Lung (tissue), 12 donors: Measurements from ENCODE around the gene CHSY1. TPM values are rescaled to one million over a fixed set of nuclear protein-coding genes. Genes with fewer than 3 reads are reported as not detected.

Experiments
- ATAC-seq: fragments of 200-7000 bp; cut with Tn5 transposase; one replicate; pipeline ENCODE4 v1.9.1; 2020; ENCODE audit warnings: moderate number of reproducible peaks; ENCODE audit not compliant: insufficient read depth, low FRiP score
- DNase-seq, 3 donors: peaks; one replicate each; pipeline ENCODE4 v3.0.0-alpha.2; 2013 to 2017
- H3K27ac ChIP-seq, 2 donors: one replicate each; pipeline ENCODE4 v1.5.1; 2013; ENCODE audit warnings: mild to moderate bottlenecking in 2 of 2, moderate library complexity in 2 of 2, control low read depth in 1 of 2, inconsistent platforms in 1 of 2, low read depth in 1 of 2, low read length in 1 of 2
- H3K27me3 ChIP-seq, 3 donors: one replicate each; pipeline ENCODE4 v1.5.1; 2013; ENCODE audit warnings: low read length in 2 of 3; ENCODE audit not compliant: control insufficient read depth in 3 of 3, insufficient read depth in 3 of 3
- H3K36me3 ChIP-seq, 4 donors: one replicate each; pipeline ENCODE4 v1.5.1; 2013; ENCODE audit warnings: low read length in 4 of 4, mild to moderate bottlenecking in 1 of 4, moderate library complexity in 1 of 4; ENCODE audit not compliant: control insufficient read depth in 4 of 4, insufficient read depth in 4 of 4
- H3K4me1 ChIP-seq, 5 donors: one replicate each; pipeline ENCODE4 v1.5.1; 2013; ENCODE audit warnings: low read length in 5 of 5, mild to moderate bottlenecking in 2 of 5, moderate library complexity in 1 of 5; ENCODE audit not compliant: control insufficient read depth in 5 of 5, insufficient read depth in 5 of 5
- H3K4me3 ChIP-seq: one replicate; pipeline ENCODE4 v1.5.1; 2013; ENCODE audit warnings: mild to moderate bottlenecking, control low read depth, moderate library complexity
- H3K9ac ChIP-seq, 2 donors: one replicate each; pipeline ENCODE4 v1.5.1; 2013; ENCODE audit warnings: low read length in 2 of 2, control low read depth in 1 of 2; ENCODE audit not compliant: insufficient read depth in 1 of 2
- H3K9me3 ChIP-seq, 4 donors: one replicate each; pipeline ENCODE4 v1.5.1; 2013; ENCODE audit warnings: low read length in 3 of 4, mild to moderate bottlenecking in 1 of 4, moderate library complexity in 1 of 4; ENCODE audit not compliant: control insufficient read depth in 4 of 4, insufficient read depth in 3 of 4
- WGBS, 2 donors: extraction: QIAGEN DNeasy Blood & Tissue Kit; methylation state at CpG; one replicate each; pipeline ENCODE4 v1.1.7; 2013; 5-methylcytosine and 5-hydroxymethylcytosine counted together
- polyA plus RNA-seq, 2 donors: library from polyadenylated mRNA; stranded (reverse); fragments of 200-250 nt; gene quantifications; one replicate each; pipeline ENCODE4 v1.2.1, GENCODE V29; 2013
- total RNA-seq, 2 donors: library from RNA; depleted of rRNA in 1 of 2; stranded (reverse); fragments of >200 nt in 1 of 2; gene quantifications; one replicate each; pipeline ENCODE4 v1.2.1, GENCODE V29; 2014 to 2021
- TF ChIP-seq, protein P1 (sequence below): IDR thresholded peaks from 2 replicates; pipeline ENCODE4 v1.5.1; 2012; ENCODE audit warnings: mild to moderate bottlenecking; ENCODE audit errors: control extremely low read depth, extremely low read depth
- donor health status: control.
- donor health status: control.
- donor health status: Bipolar disorder and iron deficiency.
- donor health status: healthy.
- donor health status: DM: yes; HTN: yes; CAD: no.

Gene CHSY1
- total and polyA plus RNA-seq, 4 donors, result 11.8 to 52.2 (median 30.4) TPM

DNA sequence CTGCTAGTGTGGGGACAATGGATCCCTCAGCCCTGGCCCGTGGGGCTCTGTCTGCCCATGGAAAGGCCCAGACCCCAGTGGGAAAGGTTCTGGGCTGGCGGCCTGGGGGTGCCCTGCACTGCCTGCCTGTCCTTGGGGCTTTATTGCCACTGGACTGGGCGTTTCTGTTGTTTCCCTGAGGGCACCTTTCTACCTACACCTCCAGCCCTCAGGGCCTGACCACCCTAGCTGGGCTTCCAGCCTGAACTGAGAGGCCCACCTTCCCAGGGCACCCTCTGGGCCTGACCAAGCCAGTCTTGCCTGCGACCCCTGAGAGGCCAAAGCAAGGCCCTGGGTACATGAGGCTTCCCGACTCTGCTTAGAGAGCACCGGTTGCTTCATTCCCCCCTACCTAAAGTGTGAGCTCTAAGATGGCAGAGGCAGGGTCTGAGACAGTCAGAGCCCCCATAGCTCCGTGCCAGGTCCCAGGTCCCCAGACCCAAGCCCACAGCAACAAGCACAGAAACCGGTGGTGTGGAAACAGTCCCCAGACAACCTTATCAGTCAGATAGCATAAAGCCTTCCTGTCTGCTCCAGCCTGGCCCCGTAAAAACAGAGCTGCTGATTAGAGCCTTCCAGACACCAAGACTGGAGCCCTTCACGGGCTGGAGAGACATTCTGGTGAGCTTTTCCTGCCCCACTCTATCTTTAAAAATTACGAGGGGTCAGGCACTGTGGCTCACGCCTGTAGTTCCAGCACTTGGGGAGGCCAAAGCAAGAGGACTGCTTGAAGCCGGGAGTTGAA lies 102.8 kb downstream of the CHSY1 start:
- Histone ChIP-seq H3K4me3 (no peak overlapping the region), H3K36me3 (no peaks in the 10 kb centered on the region), H3K27ac (peak overlapping the region in 1 of 2 donors; percentile 7), H3K27me3 (no peaks in the 10 kb centered on the region), H3K9ac (no peak overlapping the region), H3K4me1 (peaks cover 0 to 16% (median 0%) of the 10 kb centered on the region in 5 donors), H3K9me3 (peaks cover 0 to 3% (median 0%) of the 10 kb centered on the region in 4 donors)
- ATAC-seq (no peak), DNase-seq (no peak)
- WGBS, 2 donors, result 71 to 75% methylated on average over 13 of the region's 13 CpGs
- TF ChIP-seq, protein P1, sequence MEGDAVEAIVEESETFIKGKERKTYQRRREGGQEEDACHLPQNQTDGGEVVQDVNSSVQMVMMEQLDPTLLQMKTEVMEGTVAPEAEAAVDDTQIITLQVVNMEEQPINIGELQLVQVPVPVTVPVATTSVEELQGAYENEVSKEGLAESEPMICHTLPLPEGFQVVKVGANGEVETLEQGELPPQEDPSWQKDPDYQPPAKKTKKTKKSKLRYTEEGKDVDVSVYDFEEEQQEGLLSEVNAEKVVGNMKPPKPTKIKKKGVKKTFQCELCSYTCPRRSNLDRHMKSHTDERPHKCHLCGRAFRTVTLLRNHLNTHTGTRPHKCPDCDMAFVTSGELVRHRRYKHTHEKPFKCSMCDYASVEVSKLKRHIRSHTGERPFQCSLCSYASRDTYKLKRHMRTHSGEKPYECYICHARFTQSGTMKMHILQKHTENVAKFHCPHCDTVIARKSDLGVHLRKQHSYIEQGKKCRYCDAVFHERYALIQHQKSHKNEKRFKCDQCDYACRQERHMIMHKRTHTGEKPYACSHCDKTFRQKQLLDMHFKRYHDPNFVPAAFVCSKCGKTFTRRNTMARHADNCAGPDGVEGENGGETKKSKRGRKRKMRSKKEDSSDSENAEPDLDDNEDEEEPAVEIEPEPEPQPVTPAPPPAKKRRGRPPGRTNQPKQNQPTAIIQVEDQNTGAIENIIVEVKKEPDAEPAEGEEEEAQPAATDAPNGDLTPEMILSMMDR, result no peak

DNA sequence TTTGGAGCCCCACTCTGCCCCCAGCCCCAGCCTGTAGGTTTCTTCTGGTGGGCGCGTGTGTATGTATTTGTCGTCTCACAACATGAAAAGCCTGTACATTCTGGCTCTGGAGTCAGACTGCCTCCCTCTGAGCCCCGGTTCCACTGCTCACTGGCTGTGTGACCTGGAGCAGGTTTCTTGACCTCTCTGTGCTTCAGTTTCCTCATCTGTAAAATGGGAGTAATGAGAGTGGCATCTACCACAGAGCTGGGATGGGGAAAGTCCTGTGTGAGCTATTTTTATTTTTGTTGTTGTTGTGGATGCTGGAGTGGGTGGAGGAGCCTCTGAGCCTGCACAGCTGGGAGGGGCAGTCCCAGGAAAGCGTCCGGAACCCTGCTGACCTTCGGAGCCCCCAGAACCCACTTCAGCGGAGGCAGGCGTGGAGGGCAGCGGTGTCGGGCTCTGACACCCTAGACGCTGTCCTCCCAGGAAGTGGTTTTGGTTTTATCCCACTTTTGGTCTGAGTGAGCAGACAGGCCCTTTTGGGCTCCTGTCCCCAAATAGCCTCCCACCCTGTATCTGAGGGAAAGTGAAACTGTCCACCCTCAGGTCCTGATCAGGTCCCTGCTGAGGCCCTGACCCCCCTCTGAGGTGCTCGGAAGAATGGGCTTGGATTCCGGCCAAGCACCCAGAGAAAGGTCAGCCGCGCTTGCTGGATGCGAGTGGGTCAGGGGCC lies 103.5 kb downstream of the CHSY1 start:
- 71 to 77% methylated on average over 17 of the region's 17 CpGs for WGBS, 2 donors
- Histone ChIP-seq H3K9me3 (peaks cover 0 to 3% (median 0%) of the 10 kb centered on the region in 4 donors), H3K27me3 (no peaks in the 10 kb centered on the region), H3K4me3 (no peak overlapping the region), H3K27ac (no peak overlapping the region), H3K36me3 (no peaks in the 10 kb centered on the region), H3K9ac (no peak overlapping the region), H3K4me1 (peaks cover 0 to 16% (median 0%) of the 10 kb centered on the region in 5 donors)
- no peak for ATAC-seq
- TF ChIP-seq, protein P1, result no peak
- no peak for DNase-seq

DNA sequence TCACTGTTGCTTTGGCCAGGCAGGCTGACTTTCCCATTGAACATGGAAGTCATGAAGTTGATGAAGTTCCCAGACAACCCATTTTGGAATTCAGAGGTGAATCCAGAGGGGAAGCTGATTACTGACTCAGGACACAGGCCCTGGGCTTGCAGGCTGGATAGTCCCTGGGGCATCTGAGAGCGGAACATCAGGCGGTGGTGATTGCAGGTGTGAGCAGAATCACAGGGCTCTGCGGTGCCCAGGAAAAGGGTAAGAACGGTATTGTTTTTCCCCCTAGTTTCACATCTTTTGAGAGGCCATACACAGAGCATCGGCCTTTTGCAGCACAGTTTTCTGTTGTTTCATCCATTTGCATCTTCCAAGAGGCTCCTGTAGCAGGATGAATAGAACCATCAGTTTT lies 104.7 kb downstream of the CHSY1 start:
- Histone ChIP-seq H3K4me3 (no peak overlapping the region), H3K27ac (no peak overlapping the region), H3K9me3 (no peaks in the 10 kb centered on the region), H3K9ac (no peak overlapping the region), H3K36me3 (no peaks in the 10 kb centered on the region), H3K4me1 (peaks cover 0 to 14% (median 0%) of the 10 kb centered on the region in 5 donors), H3K27me3 (no peaks in the 10 kb centered on the region)
- DNase-seq (no peak), ATAC-seq (no peak)
- TF ChIP-seq, protein P1, result no peak
- 78% methylated on average over 5 of the region's 5 CpGs for WGBS, 2 donors
